ENCODE data around the gene MAEA. TPM values are rescaled to one million over a fixed set of nuclear protein-coding genes. Genes with fewer than 3 reads are reported as not detected.

The MAEA gene
- total and polyA plus RNA-seq, 10 of the 15 experiments (the other 5 are each of a cell fraction or from before 2014, with no cell fraction given): 3.6 to 67.1 (median 54.6) TPM

- TF ChIP-seq, protein P1, sequence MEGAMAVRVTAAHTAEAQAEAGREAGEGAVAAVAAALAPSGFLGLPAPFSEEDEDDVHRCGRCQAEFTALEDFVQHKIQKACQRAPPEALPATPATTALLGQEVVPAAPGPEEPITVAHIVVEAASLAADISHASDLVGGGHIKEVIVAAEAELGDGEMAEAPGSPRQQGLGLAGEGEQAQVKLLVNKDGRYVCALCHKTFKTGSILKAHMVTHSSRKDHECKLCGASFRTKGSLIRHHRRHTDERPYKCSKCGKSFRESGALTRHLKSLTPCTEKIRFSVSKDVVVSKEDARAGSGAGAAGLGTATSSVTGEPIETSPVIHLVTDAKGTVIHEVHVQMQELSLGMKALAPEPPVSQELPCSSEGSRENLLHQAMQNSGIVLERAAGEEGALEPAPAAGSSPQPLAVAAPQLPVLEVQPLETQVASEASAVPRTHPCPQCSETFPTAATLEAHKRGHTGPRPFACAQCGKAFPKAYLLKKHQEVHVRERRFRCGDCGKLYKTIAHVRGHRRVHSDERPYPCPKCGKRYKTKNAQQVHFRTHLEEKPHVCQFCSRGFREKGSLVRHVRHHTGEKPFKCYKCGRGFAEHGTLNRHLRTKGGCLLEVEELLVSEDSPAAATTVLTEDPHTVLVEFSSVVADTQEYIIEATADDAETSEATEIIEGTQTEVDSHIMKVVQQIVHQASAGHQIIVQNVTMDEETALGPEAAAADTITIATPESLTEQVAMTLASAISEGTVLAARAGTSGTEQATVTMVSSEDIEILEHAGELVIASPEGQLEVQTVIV (IDR thresholded peaks at IDR 0.05; ENCODE audit: borderline replicate concordance, partially characterized antibody): no peak
- TF ChIP-seq ZNF622 (IDR thresholded peaks at IDR 0.05) (no peak), RCOR1 (conservative IDR thresholded peaks at IDR 0.05; ENCODE audit: low read depth, low read length) (no peak), MYC (IDR thresholded peaks at IDR 0.05; ENCODE audit: insufficient read depth, insufficient read length, insufficient replicate concordance, low read length, severe bottlenecking) (no peak), CHD2 (IDR thresholded peaks at IDR 0.05; ENCODE audit: borderline replicate concordance, low read depth, low read length) (no peak), EGR1 (IDR thresholded peaks at IDR 0.05; ENCODE audit: borderline replicate concordance in 1 of 2, low read depth in 2 of 2, low read length in 2 of 2) (no peak), ZZZ3 (IDR thresholded peaks at IDR 0.05; ENCODE audit: control insufficient read depth, insufficient read length, low read depth) (no peak), SMARCA5 (IDR thresholded peaks at IDR 0.05) (no peak)
Measured at GRCh38 chr4:1342003-1342402, 52.3 kb downstream of the MAEA start (continued).

DNA sequence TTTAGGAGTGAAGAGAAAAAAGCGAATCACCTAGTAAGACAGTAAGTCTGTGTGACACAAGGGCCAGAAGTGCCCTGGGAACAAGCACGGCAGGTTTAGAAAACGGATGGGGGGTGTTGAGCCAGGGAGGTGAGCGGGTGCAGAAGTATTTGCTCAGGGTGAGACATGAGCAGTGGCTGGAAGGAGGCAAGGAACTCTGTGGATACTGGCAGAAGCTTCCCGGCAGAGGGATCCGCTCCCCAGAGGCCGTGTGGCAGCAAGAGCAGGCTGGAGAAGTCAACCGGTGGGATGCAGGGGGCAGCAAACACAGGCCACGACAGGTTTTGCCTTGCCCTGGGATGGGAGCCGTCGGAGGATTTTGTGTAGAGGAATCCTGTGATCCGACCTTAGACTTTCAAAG lies 55.0 kb downstream of the MAEA start:
- POLR2A ChIA-PET: interaction anchor here (4.0 kb wide), 1 partner anchor 95 kb away, joined by 42 read pairs; the partner anchor contains the start of gene CTBP1
- Histone ChIP-seq H3K9me3 (replicated peaks; ENCODE audit: control insufficient read depth, insufficient read depth, low read length) (no peaks in the 10 kb centered on the region), H3K36me3 (ENCODE audit: control insufficient read depth in 2 of 2, insufficient read depth in 2 of 2, low read length in 1 of 2) (peaks cover 2 to 7% of the 10 kb centered on the region in 2 experiments; a peak in 3 of 4 replicates), H3K4me3 (no peak overlapping the region), H3K27me3 (replicated peaks in 1 of 2; ENCODE audit: control insufficient read depth in 2 of 2, insufficient read depth in 2 of 2, low read length in 1 of 2) (no peaks in the 10 kb centered on the region), H3K79me2 (ENCODE audit: control insufficient read depth, insufficient read depth, low read length) (peaks cover 16% of the 10 kb centered on the region), H3K4me1 (ENCODE audit: control insufficient read depth, insufficient read depth, low read length) (peaks cover 7% of the 10 kb centered on the region), H4K20me1 (ENCODE audit: control insufficient read depth, insufficient read depth) (no peaks in the 10 kb centered on the region), H2AFZ (ENCODE audit: control insufficient read depth, low read depth, low read length) (no peak overlapping the region), H3K27ac (ENCODE audit: control insufficient read depth, insufficient read depth) (no peak overlapping the region), H3K9ac (ENCODE audit: control insufficient read depth, insufficient read depth, low read length) (no peak overlapping the region), H3K4me2 (ENCODE audit: control insufficient read depth, insufficient read depth) (no peak overlapping the region; the same call in 1 of the 2 replicates)
- in situ Hi-C loops (cut with MboI) (loop anchor here (5.0 kb wide), 1 partner anchor 52 kb away; no protein-coding TSS in a partner anchor), intact Hi-C loops (cut with micrococcal nuclease; ENCODE audit: unreplicated experiment) (loop anchor here (5.0 kb wide), 3 partner anchors 57 to 422 kb away; partner anchors contain the start of gene MAEA)
- WGBS (ENCODE audit: insufficient coverage, insufficient replicate concordance, low lambda C conversion rate, missing lambda C conversion rate): 76% methylated on average over 12 of the region's 12 CpGs
- ATAC-seq: no peak
- no peak for FAIRE-seq
- TF ChIP-seq STAT3 (IDR thresholded peaks at IDR 0.05; ENCODE audit: low read depth, low read length) (no peak), RCOR1 (conservative IDR thresholded peaks at IDR 0.05; ENCODE audit: low read depth, low read length) (no peak), ZZZ3 (IDR thresholded peaks at IDR 0.05; ENCODE audit: control insufficient read depth, insufficient read length, low read depth) (no peak), NFXL1 (IDR thresholded peaks at IDR 0.05; ENCODE audit: borderline replicate concordance) (no peak), ZNF207 (IDR thresholded peaks at IDR 0.05; ENCODE audit: borderline replicate concordance) (no peak), CREB1 (IDR thresholded peaks at IDR 0.05; ENCODE audit: low read depth) (no peak)
- no peak for DNase-seq (ENCODE audit: low read depth, low spot score)
- no TSS peak for BruUV-seq (replicated peaks)
- SMC1A ChIA-PET (ENCODE audit: uncharacterized antibody, unreplicated experiment): no interaction called here
- CTCF ChIA-PET: interaction anchor here (2.5 to 5.3 kb wide), 2 partner anchors 58 to 214 kb away, joined by 9 to 48 read pairs; no protein-coding TSS in a partner anchor
- RAD21 ChIA-PET (ENCODE audit: unreplicated experiment): interaction anchor here (3.5 to 3.9 kb wide), 2 partner anchors 54 to 213 kb away, joined by 28 to 29 read pairs; partner anchors contain the start of gene MAEA

All from GM12878 (cell line).